H9 (cell line): ENCODE data around the gene SPINK2. TPM values are rescaled to one million over a fixed set of nuclear protein-coding genes. Genes with fewer than 3 reads are reported as not detected.

Experiments
- DNase-seq: peaks from one replicate; pipeline ENCODE4 v3.0.0-alpha.2; 2017
- H2AFZ ChIP-seq: one replicate; pipeline ENCODE4 v1.6.1; 2013; ENCODE audit warnings: mild to moderate bottlenecking, low read length, control low read depth, moderate library complexity
- H2AK5ac ChIP-seq: 2 replicates; pipeline ENCODE4 v1.6.1; 2013; ENCODE audit warnings: low read length, control low read depth, mixed read lengths; ENCODE audit not compliant: insufficient read length
- H2BK120ac ChIP-seq: one replicate; pipeline ENCODE4 v1.6.1; 2013; ENCODE audit warnings: low read depth, mild to moderate bottlenecking, low read length, control low read depth, inconsistent platforms; ENCODE audit not compliant: poor library complexity, severe bottlenecking
- H2BK12ac ChIP-seq: 2 replicates; pipeline ENCODE4 v1.6.1; 2013; ENCODE audit warnings: low read length, control low read depth, mixed read lengths, low read depth; ENCODE audit not compliant: insufficient read length
- H2BK15ac ChIP-seq: 2 replicates; pipeline ENCODE4 v1.6.1; 2013; ENCODE audit warnings: low read depth, low read length, control low read depth
- H2BK20ac ChIP-seq: one replicate; pipeline ENCODE4 v1.6.1; 2013; ENCODE audit warnings: low read depth, mild to moderate bottlenecking, low read length, control low read depth, inconsistent platforms; ENCODE audit not compliant: poor library complexity, severe bottlenecking
- H2BK5ac ChIP-seq: 2 replicates; pipeline ENCODE4 v1.6.1; 2013; ENCODE audit warnings: low read length, control low read depth, mixed read lengths; ENCODE audit not compliant: insufficient read length
- H3K14ac ChIP-seq: 2 replicates; pipeline ENCODE4 v1.6.1; 2013; ENCODE audit warnings: low read length, control low read depth; ENCODE audit not compliant: insufficient read depth
- H3K18ac ChIP-seq: 2 replicates; pipeline ENCODE4 v1.6.1; 2013; ENCODE audit warnings: low read depth, mild to moderate bottlenecking, mixed read lengths, low read length, control low read depth; ENCODE audit not compliant: insufficient read length
- H3K23ac ChIP-seq: 2 replicates; pipeline ENCODE4 v1.6.1; 2013; ENCODE audit warnings: low read length, control low read depth, mixed read lengths, low read depth; ENCODE audit not compliant: insufficient read length
- H3K23me2 ChIP-seq: 2 replicates; pipeline ENCODE4 v1.6.1; 2013; ENCODE audit warnings: low read depth, mild to moderate bottlenecking, mixed read lengths, low read length, control low read depth; ENCODE audit not compliant: insufficient read length, poor library complexity, severe bottlenecking
- H3K27ac ChIP-seq: 2 replicates; pipeline ENCODE4 v1.5.1; 2013; ENCODE audit warnings: low read length, control low read depth, mixed read lengths, low read depth; ENCODE audit not compliant: insufficient read length
- H3K27me3 ChIP-seq: 2 replicates; pipeline ENCODE4 v1.6.1; 2013; ENCODE audit warnings: low read length, control low read depth, inconsistent platforms; ENCODE audit not compliant: insufficient read depth
- H3K4ac ChIP-seq: 2 replicates; pipeline ENCODE4 v1.6.1; 2013; ENCODE audit warnings: low read depth, mild to moderate bottlenecking, control low read depth, inconsistent platforms, low read length, moderate library complexity
- H3K4me1 ChIP-seq: 2 replicates; pipeline ENCODE4 v1.6.1; 2013; ENCODE audit warnings: low read length, control low read depth, inconsistent platforms; ENCODE audit not compliant: insufficient read depth
- H3K4me2 ChIP-seq: 2 replicates; pipeline ENCODE4 v1.6.1; 2013; ENCODE audit warnings: low read length, control low read depth, mixed read lengths; ENCODE audit not compliant: insufficient read length, insufficient read depth
- H3K56ac ChIP-seq: 2 replicates; pipeline ENCODE4 v1.6.1; 2013; ENCODE audit warnings: low read depth, mild to moderate bottlenecking, mixed read lengths, low read length, control low read depth; ENCODE audit not compliant: insufficient read length
- H3K79me1 ChIP-seq: 2 replicates; pipeline ENCODE4 v1.6.1; 2013; ENCODE audit warnings: low read depth, mild to moderate bottlenecking, moderate library complexity, low read length, control low read depth, inconsistent platforms; ENCODE audit not compliant: insufficient read depth, poor library complexity, severe bottlenecking
- H3K79me2 ChIP-seq: 2 replicates; pipeline ENCODE4 v1.6.1; 2013; ENCODE audit warnings: low read length, control low read depth, inconsistent platforms; ENCODE audit not compliant: insufficient read depth
- H3K9ac ChIP-seq: 2 replicates; pipeline ENCODE4 v1.6.1; 2013; ENCODE audit warnings: low read length, control low read depth, mixed read lengths; ENCODE audit not compliant: insufficient read length; ENCODE audit errors: extremely low read depth
- H3K9me3 ChIP-seq: one replicate; pipeline ENCODE4 v1.6.1; 2013; ENCODE audit warnings: low read depth, low read length, inconsistent platforms; ENCODE audit not compliant: control insufficient read depth
- H3T11ph ChIP-seq: one replicate; pipeline ENCODE4 v1.6.1; 2013; ENCODE audit warnings: mild to moderate bottlenecking, low read length, control low read depth, inconsistent platforms
- H4K20me1 ChIP-seq: one replicate; pipeline ENCODE4 v1.6.1; 2013; ENCODE audit not compliant: control insufficient read depth, insufficient read length, insufficient read depth
- H4K5ac ChIP-seq: 2 replicates; pipeline ENCODE4 v1.6.1; 2013; ENCODE audit warnings: low read depth, mild to moderate bottlenecking, mixed read lengths, low read length, control low read depth; ENCODE audit not compliant: insufficient read length
- H4K8ac ChIP-seq: replicated peaks from 2 replicates; pipeline ENCODE4 v1.6.1; 2013; ENCODE audit warnings: low read length, control low read depth, mixed read lengths, low read depth; ENCODE audit not compliant: insufficient read length
- H4K91ac ChIP-seq: 2 replicates; pipeline ENCODE4 v1.6.1; 2013; ENCODE audit warnings: low read depth, mild to moderate bottlenecking, moderate library complexity, mixed read lengths, low read length, control low read depth; ENCODE audit not compliant: insufficient read length
- H3K27ac Mint-ChIP-seq, 3 experiments: 2 replicates in 2 of 3; 3 replicates in 1 of 3; pipeline ENCODE4 v1.8.0; 2020 to 2021; ENCODE audit warnings: mixed read lengths in 3 of 3, mild to moderate bottlenecking in 1 of 3, moderate library complexity in 1 of 3
- H3K27me3 Mint-ChIP-seq: 2 replicates; pipeline ENCODE4 v1.8.0; 2021; ENCODE audit warnings: low read depth, mild to moderate bottlenecking, moderate library complexity, mixed read lengths
- H3K36me3 Mint-ChIP-seq, 3 experiments: 2 replicates in 2 of 3; 3 replicates in 1 of 3; pipeline ENCODE4 v1.8.0; 2020 to 2021; ENCODE audit warnings: low read depth in 3 of 3, mixed read lengths in 3 of 3; ENCODE audit not compliant: insufficient read depth in 1 of 3
- H3K4me1 Mint-ChIP-seq, 2 experiments: 2 replicates each; pipeline ENCODE4 v1.8.0; 2020; ENCODE audit warnings: mixed read lengths in 2 of 2
- H3K4me3 Mint-ChIP-seq, 2 experiments: 2 replicates in 1 of 2; 3 replicates in 1 of 2; pipeline ENCODE4 v1.8.0; 2020 to 2021; ENCODE audit warnings: mild to moderate bottlenecking in 2 of 2, mixed read lengths in 2 of 2, moderate library complexity in 1 of 2
- H3K9me3 Mint-ChIP-seq, 2 experiments: 2 replicates in 1 of 2; 3 replicates in 1 of 2; pipeline ENCODE4 v1.8.0; 2020; ENCODE audit warnings: mild to moderate bottlenecking in 2 of 2, mixed read lengths in 2 of 2, moderate library complexity in 1 of 2
- WGBS: extraction: QIAGEN DNeasy Blood & Tissue Kit; methylation state at CpG from one replicate; pipeline ENCODE4 v1.1.7; 2013; ENCODE audit warnings: missing lambda C conversion rate, low lambda C conversion rate, mixed read lengths; ENCODE audit not compliant: insufficient read length; ENCODE audit errors: extremely low coverage; 5-methylcytosine and 5-hydroxymethylcytosine counted together
- total RNA-seq: library from RNA; stranded (reverse); gene quantifications from 2 replicates; pipeline ENCODE4 v1.2.1, GENCODE V29; 2021
- TF ChIP-seq, protein P1 (sequence below): fragments of 200-600 bp; sonication (generic); conservative IDR thresholded peaks from 3 replicates; pipeline ENCODE4 v1.8.0; 2021; ENCODE audit warnings: antibody characterized with exemption, mild to moderate bottlenecking

SPINK2 gene
- total RNA-seq, 1 experiment from 2014 or later = 0.44 TPM

DNA sequence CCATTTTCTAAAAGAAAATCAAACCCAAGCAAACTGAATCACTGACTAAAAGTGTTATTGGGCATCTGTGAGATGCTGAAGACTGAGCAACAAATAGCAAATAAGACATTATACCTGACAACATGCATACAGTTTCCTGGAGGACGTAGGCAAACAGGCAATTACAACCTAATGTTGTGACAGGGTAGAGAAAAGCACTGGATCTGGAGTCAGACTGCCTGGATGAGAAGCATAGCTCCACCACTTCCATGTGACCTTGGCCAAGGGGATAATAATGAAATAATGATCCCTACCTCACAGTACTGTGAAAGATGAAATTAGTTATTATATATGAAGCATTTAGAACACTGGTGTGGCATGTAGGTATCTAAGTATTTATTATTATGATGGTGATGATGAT, 2.7 kb downstream of the SPINK2 start:
- no peak overlapping the region for H2AFZ ChIP-seq
- H3T11ph ChIP-seq = no peak overlapping the region
- DNase-seq = no peak
- no peaks in the 10 kb centered on the region for H3K9me3 ChIP-seq
- WGBS = no CpG with 5 or more reads among the region's 1 CpG
- H4K5ac ChIP-seq = no peak overlapping the region
- peaks cover 5% of the 10 kb centered on the region for H3K23me2 ChIP-seq
- no peak overlapping the region for H3K56ac ChIP-seq
- Mint-ChIP-seq H3K9me3 (no peaks in the 10 kb centered on the region), H3K27ac (no peak overlapping the region), H3K27me3 (peaks cover 58% of the 10 kb centered on the region), H3K4me1 (peaks cover 7% of the 10 kb centered on the region in 2 experiments), H3K36me3 (no peaks in the 10 kb centered on the region), H3K4me3 (no peak overlapping the region)
- H3K14ac ChIP-seq = no peak overlapping the region
- no peak overlapping the region for H4K8ac ChIP-seq
- no peak overlapping the region for H3K4me2 ChIP-seq
- no peak overlapping the region for H2BK20ac ChIP-seq
- no peak overlapping the region for H4K91ac ChIP-seq
- H2BK5ac ChIP-seq = no peak overlapping the region
- no peaks in the 10 kb centered on the region for H4K20me1 ChIP-seq
- no peak overlapping the region for H2BK12ac ChIP-seq
- no peaks in the 10 kb centered on the region for H3K79me2 ChIP-seq
- H3K4ac ChIP-seq = no peak overlapping the region
- no peak overlapping the region for H2BK15ac ChIP-seq
- TF ChIP-seq, protein P1, sequence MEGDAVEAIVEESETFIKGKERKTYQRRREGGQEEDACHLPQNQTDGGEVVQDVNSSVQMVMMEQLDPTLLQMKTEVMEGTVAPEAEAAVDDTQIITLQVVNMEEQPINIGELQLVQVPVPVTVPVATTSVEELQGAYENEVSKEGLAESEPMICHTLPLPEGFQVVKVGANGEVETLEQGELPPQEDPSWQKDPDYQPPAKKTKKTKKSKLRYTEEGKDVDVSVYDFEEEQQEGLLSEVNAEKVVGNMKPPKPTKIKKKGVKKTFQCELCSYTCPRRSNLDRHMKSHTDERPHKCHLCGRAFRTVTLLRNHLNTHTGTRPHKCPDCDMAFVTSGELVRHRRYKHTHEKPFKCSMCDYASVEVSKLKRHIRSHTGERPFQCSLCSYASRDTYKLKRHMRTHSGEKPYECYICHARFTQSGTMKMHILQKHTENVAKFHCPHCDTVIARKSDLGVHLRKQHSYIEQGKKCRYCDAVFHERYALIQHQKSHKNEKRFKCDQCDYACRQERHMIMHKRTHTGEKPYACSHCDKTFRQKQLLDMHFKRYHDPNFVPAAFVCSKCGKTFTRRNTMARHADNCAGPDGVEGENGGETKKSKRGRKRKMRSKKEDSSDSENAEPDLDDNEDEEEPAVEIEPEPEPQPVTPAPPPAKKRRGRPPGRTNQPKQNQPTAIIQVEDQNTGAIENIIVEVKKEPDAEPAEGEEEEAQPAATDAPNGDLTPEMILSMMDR = no peak
- no peak overlapping the region for H3K18ac ChIP-seq
- H3K9ac ChIP-seq = no peak overlapping the region
- H3K23ac ChIP-seq = no peak overlapping the region
- H2BK120ac ChIP-seq = no peak overlapping the region
- peaks cover 13% of the 10 kb centered on the region; the same call in 1 of the 2 replicates for H3K27me3 ChIP-seq
- H3K27ac ChIP-seq = no peak overlapping the region
- H2AK5ac ChIP-seq = no peak overlapping the region
- no peaks in the 10 kb centered on the region for H3K4me1 ChIP-seq
- no peaks in the 10 kb centered on the region for H3K79me1 ChIP-seq
